DMS 273 treated with DMSO at 0.1 percent for 48 hours (cell line): ENCODE results near the gene DPM2.

Experiments
- DNase-seq: peaks from one replicate; lab custom pipeline; 2025; lab: John Stamatoyannopoulos, UW

The DPM2 gene

DNA sequence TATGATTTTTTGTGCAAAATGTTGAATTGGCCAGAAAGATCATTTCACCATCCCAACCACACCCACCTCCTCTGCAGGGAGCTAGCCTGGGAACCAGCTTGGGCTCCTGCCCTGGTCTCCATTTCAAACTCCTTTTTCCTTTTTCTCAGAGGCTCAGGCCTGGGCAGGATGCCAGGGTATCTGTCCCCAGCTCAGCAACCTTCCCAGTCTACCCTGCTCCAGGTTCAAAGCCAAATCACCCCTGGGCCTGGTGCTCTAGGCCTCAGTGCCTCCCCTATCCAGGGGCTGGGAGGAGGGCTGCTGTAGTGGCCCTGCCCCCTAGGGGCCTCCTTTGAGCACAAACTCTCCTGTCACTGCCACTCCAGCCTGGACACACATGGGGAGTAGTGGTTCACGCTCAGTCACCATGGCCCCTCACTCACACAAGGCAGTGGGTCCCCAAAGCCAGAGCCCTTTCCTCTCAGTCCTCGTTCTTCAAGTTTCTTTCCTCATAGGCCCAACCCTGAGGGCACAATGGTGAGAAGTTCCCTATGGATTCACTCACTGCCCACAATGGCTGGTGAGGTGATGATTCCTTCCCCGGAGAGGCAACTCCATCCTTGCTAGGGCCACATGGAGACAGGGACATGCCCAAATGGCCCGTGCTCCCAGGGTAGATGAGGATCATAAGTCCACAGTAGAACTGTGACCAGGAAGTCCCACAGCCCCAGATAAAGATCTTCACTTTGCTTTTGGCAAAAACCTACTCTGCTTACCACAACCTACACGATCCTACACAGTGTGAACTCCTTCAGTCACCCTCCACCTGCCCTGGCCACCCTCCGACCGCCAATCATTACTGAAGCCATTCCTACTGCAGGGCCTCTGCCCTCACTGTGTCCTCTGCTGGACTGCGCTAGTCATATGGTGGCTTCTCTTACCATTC is 19.2 kb downstream of the DPM2 start:
- DNase-seq, result peak; percentile 8

DNA sequence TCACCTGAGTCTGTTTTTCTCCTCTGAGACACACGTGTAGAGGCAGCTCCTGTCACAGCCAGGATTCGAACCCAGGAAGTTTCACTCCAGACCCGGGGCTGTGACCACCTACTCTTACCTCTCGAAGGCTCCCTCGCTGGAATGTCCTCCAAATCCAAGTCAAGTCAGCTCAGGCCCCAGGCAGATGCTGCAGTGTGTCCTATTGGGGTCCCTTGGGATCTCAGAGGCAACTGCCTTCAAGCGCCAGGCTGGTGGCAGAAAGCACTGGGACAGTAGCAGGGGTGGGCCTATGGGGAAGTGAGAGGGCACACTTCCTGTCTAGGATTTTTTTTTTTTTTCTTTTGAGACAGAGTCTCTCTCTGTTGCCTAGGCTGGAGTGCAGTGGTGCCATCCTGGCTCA is 20.1 kb downstream of the DPM2 start:
- no peak for DNase-seq

DNA sequence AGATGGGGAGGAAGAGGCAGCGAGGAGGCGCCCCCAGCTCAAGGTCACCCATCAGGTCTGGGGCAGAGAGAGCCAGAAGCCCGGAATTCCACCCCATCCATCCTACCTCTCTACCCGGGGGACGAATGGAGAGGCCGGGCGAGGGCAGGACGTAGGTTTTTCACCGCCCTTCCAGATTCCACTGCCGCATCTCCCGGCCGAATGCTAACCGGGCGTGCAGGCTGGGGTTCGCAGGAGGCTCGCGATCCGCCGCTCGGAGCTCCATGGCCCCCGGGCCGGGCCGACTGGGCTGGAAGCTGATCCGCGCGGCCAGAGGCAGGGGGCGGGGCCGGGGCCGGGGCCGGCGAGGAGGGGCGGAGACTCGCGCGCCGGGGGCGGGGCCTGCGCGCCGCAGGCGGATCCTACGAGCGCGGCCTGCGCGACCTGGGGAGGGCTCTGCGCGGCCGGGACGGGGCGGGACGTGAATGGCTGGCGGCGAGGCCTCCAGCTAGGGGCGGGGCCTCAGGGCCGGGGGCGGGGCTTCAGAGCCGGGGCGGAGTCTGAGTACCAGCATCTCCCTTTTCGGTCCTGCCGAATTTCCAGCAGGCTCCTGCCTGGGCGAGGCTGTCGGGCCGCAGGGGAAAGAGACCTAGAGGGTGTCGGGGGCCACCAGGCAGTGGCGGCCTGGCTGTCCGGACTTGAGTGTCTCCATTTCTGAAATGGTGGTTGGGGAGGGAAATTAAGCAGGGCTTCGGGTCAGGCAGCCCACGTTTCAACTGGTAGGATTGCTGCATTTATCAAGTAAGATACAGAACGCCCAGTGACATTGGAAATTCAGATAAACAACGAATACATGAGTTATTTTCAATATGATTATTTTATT is 20.7 kb downstream of the DPM2 start, which contains the start of gene ST6GALNAC4:
Gene ST6GALNAC4 (minus strand): TSS at position 322 of the 862 bp plus-strand sequence. CDS start 622 bp downstream, outside the sequence.
- DNase-seq, result peak; percentile 62

DNA sequence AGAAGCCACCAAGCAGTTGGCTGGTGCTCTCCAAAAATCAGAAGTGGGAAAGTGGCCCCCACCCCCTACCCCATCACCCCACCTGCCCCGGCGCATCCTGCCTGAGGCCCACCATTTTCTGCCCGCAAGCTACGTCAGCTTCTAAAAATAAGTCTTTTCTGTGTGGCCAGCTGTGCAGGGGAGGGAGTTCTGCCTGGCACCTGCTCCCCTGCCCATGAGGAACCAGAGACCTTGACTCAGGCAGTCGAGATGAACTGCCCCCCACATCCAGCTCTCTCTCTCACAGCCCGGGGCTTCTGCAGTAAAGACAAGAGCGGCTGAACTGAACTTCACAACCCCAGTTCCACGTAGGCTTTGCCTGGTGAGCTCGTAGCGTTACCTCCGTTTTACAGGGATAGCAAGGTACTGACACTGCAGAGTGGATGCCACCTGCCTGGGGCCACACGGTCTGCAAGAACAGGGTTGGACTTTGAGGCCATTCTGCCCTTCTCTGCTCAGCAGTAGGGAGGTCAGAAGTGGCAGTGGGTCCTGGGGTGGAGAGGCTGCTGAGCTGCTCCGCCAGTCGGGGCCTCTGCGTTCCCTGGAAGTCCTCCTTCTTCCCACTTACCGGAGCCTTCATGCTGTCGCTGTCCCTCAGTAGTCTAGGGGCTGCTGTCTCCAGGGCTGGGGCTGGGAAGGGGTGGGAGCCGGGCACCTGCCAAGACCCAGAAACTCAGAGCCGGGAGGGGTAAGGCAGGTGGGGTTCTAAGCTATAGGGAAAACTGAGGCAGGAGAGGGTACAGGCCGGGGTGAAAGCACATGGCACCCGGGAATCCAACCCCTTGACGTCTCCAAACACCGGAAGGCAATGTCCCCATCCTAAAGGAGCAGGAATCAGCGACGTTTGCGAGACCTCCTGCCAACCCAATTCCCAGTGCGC is 21.6 kb downstream of the DPM2 start:
- DNase-seq, result no peak

DNA sequence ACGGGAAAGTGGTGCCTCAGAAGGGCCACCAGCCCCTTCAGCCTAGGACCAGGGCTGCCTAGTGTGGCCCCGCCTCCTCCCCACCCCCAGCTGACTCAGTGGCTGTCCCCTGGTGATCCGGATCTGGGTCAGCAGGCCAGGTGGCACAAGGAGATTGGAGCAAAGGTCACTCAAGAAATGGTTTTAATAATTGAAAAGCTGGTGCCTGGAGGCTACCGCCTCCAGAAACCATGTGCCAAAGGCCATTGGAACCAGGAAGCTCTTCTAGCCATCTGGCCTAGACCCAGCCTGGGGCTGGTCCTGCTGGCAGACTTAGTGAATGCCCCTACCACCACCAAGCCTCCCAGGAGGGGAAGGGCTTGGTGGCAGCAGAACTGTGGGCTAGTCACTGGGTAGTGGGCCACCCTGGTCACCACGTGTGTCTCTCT is 22.3 kb downstream of the DPM2 start:
- DNase-seq, result no peak

- DNase-seq, result no peak
Measured at GRCh38 chr9:127913682-127914081, 24.0 kb downstream of the DPM2 start.

DNA sequence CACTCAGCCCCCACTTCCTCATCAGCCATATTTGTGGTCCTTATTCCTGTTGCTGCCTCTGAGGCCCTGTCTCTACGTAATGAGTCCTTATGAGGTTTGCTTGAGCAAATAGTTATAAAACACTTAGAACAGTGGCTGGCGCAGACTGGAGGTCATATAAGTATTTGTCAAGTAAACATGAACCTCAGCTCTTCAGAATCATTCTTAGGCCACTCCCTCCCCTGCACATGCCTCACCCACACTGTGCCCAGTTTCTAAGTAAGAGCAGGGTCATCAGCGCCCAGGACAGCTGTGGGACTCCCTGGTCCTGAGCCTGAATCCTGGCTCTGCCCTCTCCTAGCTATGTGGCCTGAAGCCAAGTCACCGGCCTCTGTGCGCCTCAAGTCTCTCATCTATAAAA is 24.8 kb downstream of the DPM2 start:
- DNase-seq, result no peak

GRCh38 chr9:127912296-127912695 is 25.4 kb downstream of the DPM2 start:
- no peak for DNase-seq

DNA sequence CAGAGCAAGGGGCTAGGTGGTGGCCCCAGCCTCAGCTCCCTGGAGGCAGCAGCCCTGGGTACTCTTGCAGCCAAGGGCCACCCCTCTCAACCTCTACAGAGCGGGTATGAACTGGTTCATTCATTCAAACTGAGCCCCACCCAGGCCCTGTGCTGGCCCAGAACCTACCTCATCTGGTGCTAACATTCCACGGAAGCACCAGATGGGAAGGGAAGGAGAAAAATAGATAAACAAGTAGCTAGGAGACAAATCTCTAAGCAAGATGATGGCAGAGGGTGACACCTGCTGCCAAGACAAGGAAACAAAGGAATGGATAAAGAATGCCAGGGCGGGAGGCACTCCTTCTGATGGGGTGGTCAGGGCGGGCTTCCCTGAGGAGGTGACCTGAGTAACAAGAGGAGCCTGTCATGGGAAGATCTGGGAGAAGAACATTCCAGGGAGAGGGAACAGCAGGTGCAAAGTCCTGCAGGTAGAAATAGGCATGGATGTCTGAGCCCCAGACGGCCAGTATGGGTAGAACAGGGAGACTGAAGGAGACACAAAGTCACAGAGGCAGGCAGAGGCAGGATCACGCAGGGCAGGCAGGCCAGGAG is 26.9 kb downstream of the DPM2 start:
- DNase-seq, result peak; percentile 49

DNA sequence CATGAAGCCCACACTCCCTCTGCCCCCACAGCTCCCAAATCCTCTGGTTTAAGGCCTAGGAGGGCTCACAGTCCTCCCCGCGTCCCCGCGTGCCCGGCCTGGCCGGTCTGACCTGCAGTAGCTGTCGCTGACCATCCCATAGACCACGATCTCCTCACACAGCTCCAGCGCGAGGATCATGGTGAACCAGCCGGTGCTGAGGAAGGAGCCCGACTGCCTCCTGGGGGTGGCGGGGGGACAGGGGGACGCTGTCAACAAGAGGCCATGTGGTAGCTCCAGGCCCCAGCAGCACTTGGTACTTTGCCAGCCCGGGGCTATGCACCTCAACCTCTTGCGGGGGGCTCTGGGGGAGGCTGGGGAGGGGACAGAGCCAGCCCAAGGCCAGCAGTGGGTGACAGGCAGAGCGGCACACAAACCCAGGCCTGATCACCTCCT is 27.8 kb downstream of the DPM2 start:
- DNase-seq, result no peak

GRCh38 chr9:127908660-127908926 is 29.1 kb downstream of the DPM2 start:
- DNase-seq, result no peak

GRCh38 chr9:127907867-127908659 is 29.6 kb downstream of the DPM2 start:
- DNase-seq, result no peak

GRCh38 chr9:127905788-127906191 is 31.9 kb downstream of the DPM2 start:
- DNase-seq, result no peak

DNA sequence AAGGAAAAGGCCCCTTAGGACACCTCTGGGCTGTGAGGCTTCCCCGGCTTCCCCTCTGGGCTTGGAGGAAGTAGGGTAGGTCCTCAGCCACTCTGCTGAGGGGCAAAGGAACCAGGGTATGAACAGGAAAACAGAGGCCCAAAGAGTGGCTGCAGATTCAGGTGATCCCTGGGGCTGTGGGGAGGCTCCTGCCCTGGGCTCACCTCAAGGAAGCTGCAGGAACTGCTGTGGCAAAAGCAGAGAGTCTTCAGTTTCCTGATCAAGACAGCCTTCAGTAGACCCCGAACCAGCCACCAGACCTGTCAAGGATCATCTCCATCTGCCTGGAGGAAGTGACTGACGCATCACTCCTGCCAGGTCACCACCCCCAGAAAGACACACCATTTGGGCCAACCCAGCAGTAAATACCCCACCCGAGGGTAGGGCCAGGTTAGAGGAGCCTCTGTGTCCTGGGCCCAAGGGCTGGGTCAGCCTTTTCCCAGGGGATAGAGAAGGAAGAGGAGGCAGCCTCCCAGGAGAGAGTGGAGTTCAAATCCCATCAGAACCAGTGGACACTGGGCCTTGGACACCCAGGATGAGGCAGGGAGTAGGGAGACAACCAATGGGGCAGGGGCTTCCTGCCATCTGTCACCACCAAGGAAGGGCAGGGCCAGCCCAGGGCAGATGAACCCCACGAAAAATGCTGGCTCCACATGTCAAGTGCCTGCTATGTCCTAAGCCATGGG is 32.5 kb downstream of the DPM2 start:
- no peak for DNase-seq

DNA sequence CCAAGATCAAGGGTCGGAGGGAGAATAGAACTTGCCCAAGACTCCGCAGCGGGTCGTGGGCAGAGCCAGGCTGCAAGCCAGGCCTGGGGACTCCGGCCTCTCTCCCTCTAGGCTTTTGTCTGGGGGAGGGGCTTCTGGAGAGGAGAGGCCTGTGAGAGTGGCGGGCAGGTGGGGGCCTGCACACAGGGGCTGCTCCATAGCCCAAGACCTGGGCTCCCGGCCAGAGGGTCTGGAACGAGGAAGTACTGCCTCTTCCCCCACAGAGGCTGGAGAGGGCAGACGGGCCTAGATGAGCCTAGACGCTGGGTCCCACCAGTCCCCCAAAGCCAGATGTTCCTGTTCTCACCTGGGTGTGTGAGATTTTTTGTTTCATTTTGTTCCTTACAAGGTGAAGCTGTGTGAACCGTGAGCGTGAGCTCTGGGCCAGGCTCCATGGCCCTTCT is 33.1 kb downstream of the DPM2 start:
- DNase-seq, result no peak

DNA sequence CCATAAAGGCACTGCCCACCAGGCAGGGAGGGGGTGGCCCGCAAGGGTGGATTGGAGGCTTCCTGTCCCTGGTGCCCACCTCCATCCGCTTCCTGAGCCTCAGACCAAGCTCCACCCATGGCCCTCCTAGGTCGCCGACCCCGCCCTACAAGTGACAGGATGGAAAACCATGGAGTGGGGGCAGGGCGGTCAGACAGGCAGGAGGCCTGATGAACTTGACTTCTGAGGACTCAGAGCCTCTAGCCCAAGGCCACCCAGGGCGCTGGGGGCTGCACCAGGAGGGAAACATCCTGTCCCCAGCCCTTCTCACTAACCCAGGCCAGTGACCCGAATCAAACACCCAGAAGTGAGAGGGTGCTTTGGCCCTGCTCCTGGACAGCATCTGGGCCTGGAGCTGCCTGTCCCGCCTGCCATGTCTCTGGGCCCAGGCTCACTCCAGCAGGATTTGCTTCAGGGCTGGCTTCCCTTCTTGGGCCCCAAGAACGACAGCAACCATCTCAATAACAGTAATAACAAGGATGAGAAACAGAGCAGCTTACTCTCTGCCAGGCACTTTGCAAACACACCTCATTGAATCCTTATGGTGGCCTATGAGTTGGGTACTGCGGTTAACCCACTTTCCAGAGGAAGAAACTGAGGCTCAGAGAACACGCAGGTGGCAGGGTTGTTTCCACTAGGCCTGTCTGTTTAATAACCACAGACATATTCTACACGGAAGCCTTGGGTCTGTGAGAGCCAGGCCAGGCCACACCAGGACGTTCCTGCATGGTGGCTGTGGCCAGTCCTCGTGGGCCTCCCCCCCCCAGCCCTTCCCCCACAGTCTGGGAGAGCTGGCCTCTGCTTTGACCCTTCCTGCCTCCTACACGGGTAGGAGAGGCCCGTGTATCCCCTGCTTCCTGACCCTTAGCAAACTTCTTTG is 33.8 kb downstream of the DPM2 start:
- no peak for DNase-seq

- DNase-seq, result no peak
Measured at GRCh38 chr9:127899128-127899943, 38.3 kb downstream of the DPM2 start, which contains the start of gene ST6GALNAC6. ST6GALNAC6 (minus strand) TSS chr9:127899603; CDS start chr9:127897981, 1,622 bp downstream.
